ENCODE results near the gene WDR81.

GRCh38 chr17:1766382-1767135, 42.1 kb downstream of the WDR81 start:
- TF ChIP-seq EZH2 (IDR thresholded peaks at IDR 0.05; ENCODE audit: insufficient read depth, poor library complexity, severe bottlenecking), result no peak
- TF ChIP-seq EZH2phosphoT487 (IDR thresholded peaks at IDR 0.05; ENCODE audit: insufficient read depth, low read depth), result no peak
